Measurements from ENCODE around the gene ZNF362. TPM values are rescaled to one million over a fixed set of nuclear protein-coding genes. Genes with fewer than 3 reads are reported as not detected.

ZNF362 gene
- total and polyA plus RNA-seq, 2 of the 13 experiments (the other 11 are each of a cell fraction or from before 2014, with no cell fraction given) = 8.3 to 14.2 TPM

DNA sequence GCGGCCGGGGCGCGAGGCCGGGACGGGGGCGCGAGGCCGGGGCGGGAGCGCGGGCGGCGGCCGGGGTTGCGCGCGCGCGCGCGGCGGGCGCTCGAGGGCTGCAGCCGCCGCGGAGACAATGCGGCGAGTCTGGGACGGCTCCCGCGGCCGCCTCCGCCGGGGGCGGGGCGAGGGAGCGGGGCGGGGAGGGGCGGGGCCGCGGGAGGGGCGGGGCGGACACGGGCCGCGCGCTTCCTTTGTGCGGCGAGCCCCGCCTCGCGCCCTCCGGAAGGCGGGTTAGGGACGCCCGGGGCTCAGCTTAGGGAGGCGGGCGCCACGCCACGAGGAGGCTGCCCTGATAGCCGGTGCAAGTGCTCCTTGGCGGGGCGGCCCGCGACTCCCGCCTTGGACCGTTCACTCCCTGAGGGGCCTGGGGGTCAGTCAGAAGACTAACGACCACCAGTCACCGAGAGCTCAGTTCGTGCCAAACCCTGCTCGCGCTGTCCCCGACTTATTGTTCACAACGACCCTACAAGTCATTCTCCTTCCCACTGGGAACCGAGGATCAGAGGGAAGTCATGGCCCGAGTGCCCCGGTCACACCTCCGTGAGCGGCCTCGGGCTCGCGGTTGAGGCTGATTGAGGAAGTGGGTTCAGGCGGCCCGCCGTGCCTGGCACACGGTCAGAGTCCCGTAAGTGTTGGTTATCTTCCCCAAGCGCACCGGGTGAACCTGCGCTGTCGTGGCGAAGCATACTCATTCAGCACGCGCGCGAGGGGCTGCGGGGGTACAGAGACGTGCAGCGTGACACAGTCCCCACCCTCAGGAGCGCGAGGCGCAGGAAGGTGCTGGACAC, 93.7 kb downstream of the ZNF362 start (continued):
- TF ChIP-seq TBP (CRISPR knock-in tag; IDR thresholded peaks at IDR 0.05) = no peak
- no peak for TF ChIP-seq ZNF367 (CRISPR knock-in tag; IDR thresholded peaks at IDR 0.05; ENCODE audit: borderline replicate concordance)
- no peak for TF ChIP-seq NFKBIZ (CRISPR knock-in tag; IDR thresholded peaks at IDR 0.05)
- TF ChIP-seq MAFF (IDR thresholded peaks at IDR 0.05; ENCODE audit: low read depth, low read length) = no peak
- TF ChIP-seq PCBP2 (optimal IDR thresholded peaks at IDR 0.05; ENCODE audit: low read depth, low read length, poor library complexity, severe bottlenecking) = no peak
- TF ChIP-seq ZFYVE20 (CRISPR knock-in tag; IDR thresholded peaks at IDR 0.05; ENCODE audit: borderline replicate concordance, low read depth) = 0 out of 2 replicates have a peak, but pooled peaks have one; percentile 36
- no peak for TF ChIP-seq ZNF776 (CRISPR knock-in tag; IDR thresholded peaks at IDR 0.05)
- peak; percentile 82 for TF ChIP-seq AGO2 (optimal IDR thresholded peaks at IDR 0.05; ENCODE audit: low read depth, low read length)
- TF ChIP-seq ZEB1 (IDR thresholded peaks at IDR 0.05; ENCODE audit: insufficient replicate concordance, low read depth) = no peak
- TF ChIP-seq, protein P1, sequence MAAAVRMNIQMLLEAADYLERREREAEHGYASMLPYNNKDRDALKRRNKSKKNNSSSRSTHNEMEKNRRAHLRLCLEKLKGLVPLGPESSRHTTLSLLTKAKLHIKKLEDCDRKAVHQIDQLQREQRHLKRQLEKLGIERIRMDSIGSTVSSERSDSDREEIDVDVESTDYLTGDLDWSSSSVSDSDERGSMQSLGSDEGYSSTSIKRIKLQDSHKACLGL (CRISPR knock-in tag; IDR thresholded peaks at IDR 0.05) = peak; percentile 71
- no peak for TF ChIP-seq RCOR2 (CRISPR knock-in tag; IDR thresholded peaks at IDR 0.05)
- TF ChIP-seq NCOR1 (IDR thresholded peaks at IDR 0.05; ENCODE audit: borderline replicate concordance, low read length) = no peak
- 0 out of 2 replicates have a peak, but pooled peaks have one; percentile 13 for TF ChIP-seq ZNF224 (CRISPR knock-in tag; IDR thresholded peaks at IDR 0.05)
- no peak for TF ChIP-seq JUN (CRISPR knock-in tag; IDR thresholded peaks at IDR 0.05)
- no peak for TF ChIP-seq ISX (CRISPR knock-in tag; conservative IDR thresholded peaks at IDR 0.05)
- no peak for TF ChIP-seq ZNF672 (CRISPR knock-in tag; IDR thresholded peaks at IDR 0.05)
- TF ChIP-seq GZF1 (CRISPR knock-in tag; IDR thresholded peaks at IDR 0.05) = peak; percentile 66; the same call in 1 of the 2 replicates
- TF ChIP-seq HOXA5 (CRISPR knock-in tag; IDR thresholded peaks at IDR 0.05) = 0 out of 2 replicates have a peak, but pooled peaks have one; percentile 62
- TF ChIP-seq, protein P2, sequence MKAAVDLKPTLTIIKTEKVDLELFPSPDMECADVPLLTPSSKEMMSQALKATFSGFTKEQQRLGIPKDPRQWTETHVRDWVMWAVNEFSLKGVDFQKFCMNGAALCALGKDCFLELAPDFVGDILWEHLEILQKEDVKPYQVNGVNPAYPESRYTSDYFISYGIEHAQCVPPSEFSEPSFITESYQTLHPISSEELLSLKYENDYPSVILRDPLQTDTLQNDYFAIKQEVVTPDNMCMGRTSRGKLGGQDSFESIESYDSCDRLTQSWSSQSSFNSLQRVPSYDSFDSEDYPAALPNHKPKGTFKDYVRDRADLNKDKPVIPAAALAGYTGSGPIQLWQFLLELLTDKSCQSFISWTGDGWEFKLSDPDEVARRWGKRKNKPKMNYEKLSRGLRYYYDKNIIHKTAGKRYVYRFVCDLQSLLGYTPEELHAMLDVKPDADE (CRISPR knock-in tag; IDR thresholded peaks at IDR 0.05) = no peak
- no peak for TF ChIP-seq CBX1 (IDR thresholded peaks at IDR 0.05; ENCODE audit: low read depth)
- no peak for TF ChIP-seq FOSL1 (CRISPR knock-in tag; IDR thresholded peaks at IDR 0.05; ENCODE audit: borderline replicate concordance)
- TF ChIP-seq, protein P3, sequence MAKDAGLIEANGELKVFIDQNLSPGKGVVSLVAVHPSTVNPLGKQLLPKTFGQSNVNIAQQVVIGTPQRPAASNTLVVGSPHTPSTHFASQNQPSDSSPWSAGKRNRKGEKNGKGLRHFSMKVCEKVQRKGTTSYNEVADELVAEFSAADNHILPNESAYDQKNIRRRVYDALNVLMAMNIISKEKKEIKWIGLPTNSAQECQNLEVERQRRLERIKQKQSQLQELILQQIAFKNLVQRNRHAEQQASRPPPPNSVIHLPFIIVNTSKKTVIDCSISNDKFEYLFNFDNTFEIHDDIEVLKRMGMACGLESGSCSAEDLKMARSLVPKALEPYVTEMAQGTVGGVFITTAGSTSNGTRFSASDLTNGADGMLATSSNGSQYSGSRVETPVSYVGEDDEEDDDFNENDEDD (CRISPR knock-in tag; IDR thresholded peaks at IDR 0.05; ENCODE audit: borderline replicate concordance) = peak; percentile 75
- TF ChIP-seq, protein P4, sequence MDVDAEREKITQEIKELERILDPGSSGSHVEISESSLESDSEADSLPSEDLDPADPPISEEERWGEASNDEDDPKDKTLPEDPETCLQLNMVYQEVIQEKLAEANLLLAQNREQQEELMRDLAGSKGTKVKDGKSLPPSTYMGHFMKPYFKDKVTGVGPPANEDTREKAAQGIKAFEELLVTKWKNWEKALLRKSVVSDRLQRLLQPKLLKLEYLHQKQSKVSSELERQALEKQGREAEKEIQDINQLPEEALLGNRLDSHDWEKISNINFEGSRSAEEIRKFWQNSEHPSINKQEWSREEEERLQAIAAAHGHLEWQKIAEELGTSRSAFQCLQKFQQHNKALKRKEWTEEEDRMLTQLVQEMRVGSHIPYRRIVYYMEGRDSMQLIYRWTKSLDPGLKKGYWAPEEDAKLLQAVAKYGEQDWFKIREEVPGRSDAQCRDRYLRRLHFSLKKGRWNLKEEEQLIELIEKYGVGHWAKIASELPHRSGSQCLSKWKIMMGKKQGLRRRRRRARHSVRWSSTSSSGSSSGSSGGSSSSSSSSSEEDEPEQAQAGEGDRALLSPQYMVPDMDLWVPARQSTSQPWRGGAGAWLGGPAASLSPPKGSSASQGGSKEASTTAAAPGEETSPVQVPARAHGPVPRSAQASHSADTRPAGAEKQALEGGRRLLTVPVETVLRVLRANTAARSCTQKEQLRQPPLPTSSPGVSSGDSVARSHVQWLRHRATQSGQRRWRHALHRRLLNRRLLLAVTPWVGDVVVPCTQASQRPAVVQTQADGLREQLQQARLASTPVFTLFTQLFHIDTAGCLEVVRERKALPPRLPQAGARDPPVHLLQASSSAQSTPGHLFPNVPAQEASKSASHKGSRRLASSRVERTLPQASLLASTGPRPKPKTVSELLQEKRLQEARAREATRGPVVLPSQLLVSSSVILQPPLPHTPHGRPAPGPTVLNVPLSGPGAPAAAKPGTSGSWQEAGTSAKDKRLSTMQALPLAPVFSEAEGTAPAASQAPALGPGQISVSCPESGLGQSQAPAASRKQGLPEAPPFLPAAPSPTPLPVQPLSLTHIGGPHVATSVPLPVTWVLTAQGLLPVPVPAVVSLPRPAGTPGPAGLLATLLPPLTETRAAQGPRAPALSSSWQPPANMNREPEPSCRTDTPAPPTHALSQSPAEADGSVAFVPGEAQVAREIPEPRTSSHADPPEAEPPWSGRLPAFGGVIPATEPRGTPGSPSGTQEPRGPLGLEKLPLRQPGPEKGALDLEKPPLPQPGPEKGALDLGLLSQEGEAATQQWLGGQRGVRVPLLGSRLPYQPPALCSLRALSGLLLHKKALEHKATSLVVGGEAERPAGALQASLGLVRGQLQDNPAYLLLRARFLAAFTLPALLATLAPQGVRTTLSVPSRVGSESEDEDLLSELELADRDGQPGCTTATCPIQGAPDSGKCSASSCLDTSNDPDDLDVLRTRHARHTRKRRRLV (CRISPR knock-in tag; IDR thresholded peaks at IDR 0.05) = peak; percentile 43; the same call in 1 of the 2 replicates

Measured in HepG2 (cell line).